Measurements from ENCODE around the gene LCK.
"Not testable (repeated sequence)": the region's sequence is repeated elsewhere in the genome, so short reads cannot be mapped to it uniquely, and the experiment has no call there.

The LCK gene

DNA sequence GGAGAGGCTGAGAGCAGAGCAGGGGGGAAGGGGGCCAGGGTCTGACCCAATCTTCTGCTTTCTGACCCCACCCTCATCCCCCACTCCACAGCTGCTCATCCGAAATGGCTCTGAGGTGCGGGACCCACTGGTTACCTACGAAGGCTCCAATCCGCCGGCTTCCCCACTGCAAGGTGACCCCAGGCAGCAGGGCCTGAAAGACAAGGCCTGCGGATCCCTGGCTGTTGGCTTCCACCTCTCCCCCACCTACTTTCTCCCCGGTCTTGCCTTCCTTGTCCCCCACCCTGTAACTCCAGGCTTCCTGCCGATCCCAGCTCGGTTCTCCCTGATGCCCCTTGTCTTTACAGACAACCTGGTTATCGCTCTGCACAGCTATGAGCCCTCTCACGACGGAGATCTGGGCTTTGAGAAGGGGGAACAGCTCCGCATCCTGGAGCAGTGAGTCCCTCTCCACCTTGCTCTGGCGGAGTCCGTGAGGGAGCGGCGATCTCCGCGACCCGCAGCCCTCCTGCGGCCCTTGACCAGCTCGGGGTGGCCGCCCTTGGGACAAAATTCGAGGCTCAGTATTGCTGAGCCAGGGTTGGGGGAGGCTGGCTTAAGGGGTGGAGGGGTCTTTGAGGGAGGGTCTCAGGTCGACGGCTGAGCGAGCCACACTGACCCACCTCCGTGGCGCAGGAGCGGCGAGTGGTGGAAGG lies 23.7 kb downstream of the LCK start:
- DNase-seq (ENCODE audit: low read depth): no peak

GRCh38 chr1:32275424-32275823 lies 24.4 kb downstream of the LCK start:
- DNase-seq (ENCODE audit: low read depth): no peak

GRCh38 chr1:32276032-32276782 lies 25.1 kb downstream of the LCK start:
- no peak for DNase-seq (ENCODE audit: low read depth)

- not testable (repeated sequence) for DNase-seq (ENCODE audit: low read depth)
Measured at GRCh38 chr1:32284777-32285176, 33.7 kb downstream of the LCK start.

DNA sequence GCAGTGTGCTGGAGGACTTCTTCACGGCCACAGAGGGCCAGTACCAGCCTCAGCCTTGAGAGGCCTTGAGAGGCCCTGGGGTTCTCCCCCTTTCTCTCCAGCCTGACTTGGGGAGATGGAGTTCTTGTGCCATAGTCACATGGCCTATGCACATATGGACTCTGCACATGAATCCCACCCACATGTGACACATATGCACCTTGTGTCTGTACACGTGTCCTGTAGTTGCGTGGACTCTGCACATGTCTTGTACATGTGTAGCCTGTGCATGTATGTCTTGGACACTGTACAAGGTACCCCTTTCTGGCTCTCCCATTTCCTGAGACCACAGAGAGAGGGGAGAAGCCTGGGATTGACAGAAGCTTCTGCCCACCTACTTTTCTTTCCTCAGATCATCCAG lies 34.6 kb downstream of the LCK start:
- no peak for DNase-seq (ENCODE audit: low read depth)

- no peak for DNase-seq (ENCODE audit: low read depth)
Measured at GRCh38 chr1:32286763-32287162, 35.7 kb downstream of the LCK start.

GRCh38 chr1:32289256-32289655 lies 38.2 kb downstream of the LCK start:
- no peak for DNase-seq (ENCODE audit: low read depth)

- DNase-seq (ENCODE audit: low read depth): no peak
Measured at GRCh38 chr1:32291145-32291707, 40.2 kb downstream of the LCK start.

- peak; percentile 61 for DNase-seq (ENCODE audit: low read depth)
Measured at GRCh38 chr1:32291708-32292538, 40.9 kb downstream of the LCK start, which contains the start of gene HDAC1. Gene HDAC1 (plus strand): TSS chr1:32292083. CDS start chr1:32292170, 87 bp downstream.

- not testable (repeated sequence) for DNase-seq (ENCODE audit: low read depth)
Measured at GRCh38 chr1:32298211-32298610, 47.1 kb downstream of the LCK start.

DNA sequence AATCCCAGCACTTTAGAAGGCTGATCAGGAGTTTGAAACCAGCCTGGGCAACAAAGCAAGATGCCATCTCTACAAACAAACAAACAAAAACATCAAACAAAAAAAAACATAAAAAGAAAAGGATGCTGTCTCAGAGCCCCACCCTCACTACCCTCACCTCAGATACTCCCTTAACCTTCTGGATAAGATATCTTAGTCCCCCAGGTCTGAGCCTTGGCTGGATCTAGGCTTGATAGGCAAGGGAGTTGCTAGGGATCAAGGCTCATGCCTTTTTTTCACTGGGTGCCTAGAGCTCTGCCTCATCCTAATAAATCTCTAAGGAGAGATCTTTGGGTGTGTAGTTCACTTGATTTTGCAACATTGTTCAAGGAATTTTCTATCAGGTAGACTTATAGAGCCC lies 48.3 kb downstream of the LCK start:
- no peak for DNase-seq (ENCODE audit: low read depth)

- DNase-seq (ENCODE audit: low read depth): no peak
Measured at GRCh38 chr1:32303358-32303757, 52.3 kb downstream of the LCK start.

DNA sequence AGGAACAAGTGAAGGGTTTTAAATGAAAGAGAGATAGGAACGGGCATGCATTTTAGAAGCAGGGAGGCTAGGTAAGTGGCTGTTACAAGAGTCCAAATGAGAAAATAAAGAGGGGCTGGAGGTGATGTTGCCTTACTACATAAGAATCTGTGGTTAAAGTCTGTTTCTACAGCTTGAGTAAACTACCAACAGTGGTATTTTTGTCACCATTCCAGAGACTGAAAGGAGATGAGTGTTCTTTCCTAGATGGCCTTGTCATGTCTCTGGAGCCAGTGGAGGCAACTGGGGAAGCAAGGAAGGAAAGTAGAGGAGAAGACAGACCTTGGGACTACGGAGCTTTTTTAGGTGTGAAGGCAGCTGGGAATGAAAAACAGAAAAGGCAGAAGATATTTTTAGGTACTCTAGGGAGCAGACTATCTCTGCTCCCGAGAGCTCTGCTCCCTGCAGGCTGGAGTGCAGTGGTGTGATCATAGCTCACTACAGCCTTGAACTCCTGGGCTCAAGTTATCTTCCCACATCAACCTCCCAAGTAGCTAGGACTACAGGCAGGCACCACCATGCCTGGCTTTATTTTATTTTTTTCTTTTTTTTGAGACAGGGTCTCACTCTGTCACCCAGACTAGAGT lies 53.0 kb downstream of the LCK start:
- DNase-seq (ENCODE audit: low read depth): peak; percentile 34

DNA sequence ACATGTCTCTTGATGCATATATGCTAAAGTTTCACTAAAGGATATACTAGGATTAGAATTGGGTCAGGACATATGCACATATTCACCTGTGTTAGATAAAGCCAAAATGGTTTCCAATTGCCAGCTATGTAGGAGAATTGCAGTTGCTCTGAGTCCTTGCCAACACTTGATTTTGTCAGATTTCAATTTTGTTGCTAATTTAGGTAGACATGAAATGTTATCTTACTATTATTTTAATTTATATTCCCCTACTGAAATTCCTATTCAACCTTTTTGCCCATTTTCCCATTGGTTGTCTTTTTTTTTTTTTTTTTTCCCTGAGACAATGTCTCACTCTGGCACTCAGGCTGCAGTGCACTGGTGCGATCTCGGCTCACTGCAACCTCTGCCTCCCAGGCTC lies 54.2 kb downstream of the LCK start:
- DNase-seq (ENCODE audit: low read depth): no peak

DNA sequence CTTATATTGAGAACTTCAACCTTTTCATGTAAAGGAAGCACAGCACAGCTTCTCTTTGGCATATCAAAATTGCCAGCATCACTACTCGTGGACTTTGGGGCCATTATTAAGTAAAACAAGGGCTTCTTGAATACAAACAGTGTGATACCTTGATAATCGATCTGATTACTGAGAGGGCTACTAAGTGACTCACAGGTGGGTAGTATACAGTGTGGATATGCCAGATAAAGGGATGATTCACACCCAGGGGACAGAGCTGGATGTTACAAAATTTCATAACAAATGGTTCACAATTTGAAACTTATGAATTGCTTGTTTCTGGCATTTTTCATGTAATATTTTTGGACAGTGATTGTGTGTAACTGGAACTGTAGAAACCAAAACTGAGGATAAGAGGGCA lies 56.3 kb downstream of the LCK start:
- peak; percentile 13 for DNase-seq (ENCODE audit: low read depth)

DNA sequence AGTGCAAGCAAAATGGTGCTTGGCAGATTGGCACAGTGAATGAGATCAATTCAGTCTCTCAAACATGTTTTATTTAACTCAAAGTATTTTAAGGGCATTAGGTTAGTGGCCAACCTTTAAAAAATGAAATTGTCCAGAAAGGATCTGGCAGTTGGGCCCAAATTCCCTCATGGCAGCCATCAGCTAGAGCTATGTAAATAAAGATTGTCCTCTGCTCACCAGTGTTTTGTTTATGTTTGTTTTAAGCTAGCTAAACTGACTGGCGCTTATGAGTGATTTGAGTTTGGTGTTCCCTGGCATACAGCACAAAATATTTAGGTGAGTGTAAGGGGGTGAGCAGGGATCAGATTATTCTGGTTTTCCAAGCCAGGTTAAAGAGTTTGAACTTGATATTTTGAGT lies 58.9 kb downstream of the LCK start:
- no peak for DNase-seq (ENCODE audit: low read depth)

DNA sequence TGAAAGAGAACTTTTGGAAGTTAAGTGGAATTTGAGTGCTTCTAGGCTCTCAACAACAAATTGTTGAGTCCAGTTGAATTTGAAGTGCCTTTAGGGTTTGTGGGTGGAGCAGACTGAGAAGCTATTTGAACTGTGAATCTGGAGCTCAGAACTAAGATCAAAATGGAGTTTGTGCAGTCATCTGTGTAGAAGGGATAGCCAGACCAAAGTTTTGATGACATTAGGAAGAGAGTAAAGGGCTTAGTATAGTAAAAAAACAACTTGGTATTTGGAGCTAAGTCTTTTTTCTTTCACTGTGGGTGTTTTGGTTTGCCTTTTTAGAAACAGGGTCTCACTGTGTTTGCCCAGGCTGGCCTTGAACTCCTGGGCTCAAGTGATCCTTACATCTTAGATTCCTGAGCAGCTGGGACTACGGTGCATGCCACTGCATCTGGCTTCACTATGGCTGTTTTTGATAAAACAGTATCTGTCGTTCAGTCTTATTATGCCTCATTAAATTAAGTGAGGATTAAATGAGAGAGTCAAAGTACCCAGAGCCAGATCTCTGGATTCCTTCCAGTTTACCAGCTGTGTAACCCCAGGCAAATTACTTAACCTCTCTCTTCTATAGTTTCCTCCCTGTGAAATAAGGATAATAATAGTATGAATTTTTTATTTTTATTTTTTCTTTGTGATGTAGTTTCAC lies 60.8 kb downstream of the LCK start:
- no peak for DNase-seq (ENCODE audit: low read depth)

DNA sequence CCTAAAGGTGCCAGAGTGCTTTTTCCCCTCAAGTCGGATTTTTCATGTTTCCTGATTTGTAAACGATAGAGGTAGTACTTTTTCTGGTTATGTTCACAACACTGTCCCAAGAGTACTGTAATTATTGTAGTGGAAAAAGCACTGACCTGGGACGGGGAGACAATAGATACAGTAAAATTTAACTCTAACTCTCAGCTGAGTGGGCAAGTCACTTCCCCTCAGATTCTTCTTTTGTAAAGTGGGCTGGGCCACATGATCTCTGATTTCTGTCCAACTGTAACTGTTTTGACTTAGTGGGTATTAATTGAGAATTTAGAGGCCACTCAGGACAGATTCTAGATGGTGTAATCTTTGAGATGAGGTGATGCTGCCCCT lies 65.8 kb downstream of the LCK start:
- DNase-seq (ENCODE audit: low read depth): no peak

- DNase-seq (ENCODE audit: low read depth): no peak
Measured at GRCh38 chr1:32318127-32318869, 67.2 kb downstream of the LCK start.

- no peak for DNase-seq (ENCODE audit: low read depth)
Measured at GRCh38 chr1:32321712-32322291, 70.7 kb downstream of the LCK start.

All from GM04503 (cell line).